Epithelial cell of proximal tubule (primary cell): ENCODE measurements around the gene POU3F3. TPM values are rescaled to one million over a fixed set of nuclear protein-coding genes. Genes with fewer than 3 reads are reported as not detected.

Source experiments
- DNase-seq: peaks from one replicate; pipeline ENCODE4 v3.0.0-alpha.2; 2011; ENCODE audit warnings: low read depth
- H3K4me3 ChIP-seq: 2 replicates; pipeline ENCODE4 v1.5.1; 2011; ENCODE audit warnings: low read depth, mild to moderate bottlenecking, low read length
- total RNA-seq: library from RNA; depleted of rRNA; stranded (reverse); fragments of >200 nt; gene quantifications from 2 replicates; pipeline ENCODE4 v1.2.3, GENCODE V29; 2015
- TF ChIP-seq, protein P1 (sequence below): conservative IDR thresholded peaks from 2 replicates; pipeline ENCODE4 v1.5.1; 2012; ENCODE audit warnings: low read depth, mild to moderate bottlenecking, low read length

POU3F3 gene
- total RNA-seq, 1 donor from 2014 or later = 34.0 TPM

DNA sequence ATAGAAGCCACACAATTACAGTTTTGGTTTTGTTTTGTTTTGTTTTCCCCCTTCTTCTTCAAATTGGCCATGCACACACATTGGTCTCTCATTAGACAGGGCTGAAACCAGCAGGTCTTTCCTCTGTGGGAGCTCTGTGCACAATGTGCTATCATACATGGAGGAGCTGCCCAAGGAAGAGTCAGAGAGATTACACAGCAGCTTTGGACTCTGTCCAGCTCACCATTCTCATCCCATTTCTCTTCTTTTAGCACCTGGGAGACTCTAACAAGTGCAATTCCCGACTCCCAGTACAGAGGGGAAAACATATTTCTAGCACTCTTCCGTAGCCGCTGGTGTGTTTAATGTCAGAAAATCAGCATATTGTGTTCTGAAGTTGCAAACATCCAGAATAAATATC is 29.4 kb downstream of the POU3F3 start:
- no peak overlapping the region for H3K4me3 ChIP-seq
- DNase-seq = no peak
- TF ChIP-seq, protein P1, sequence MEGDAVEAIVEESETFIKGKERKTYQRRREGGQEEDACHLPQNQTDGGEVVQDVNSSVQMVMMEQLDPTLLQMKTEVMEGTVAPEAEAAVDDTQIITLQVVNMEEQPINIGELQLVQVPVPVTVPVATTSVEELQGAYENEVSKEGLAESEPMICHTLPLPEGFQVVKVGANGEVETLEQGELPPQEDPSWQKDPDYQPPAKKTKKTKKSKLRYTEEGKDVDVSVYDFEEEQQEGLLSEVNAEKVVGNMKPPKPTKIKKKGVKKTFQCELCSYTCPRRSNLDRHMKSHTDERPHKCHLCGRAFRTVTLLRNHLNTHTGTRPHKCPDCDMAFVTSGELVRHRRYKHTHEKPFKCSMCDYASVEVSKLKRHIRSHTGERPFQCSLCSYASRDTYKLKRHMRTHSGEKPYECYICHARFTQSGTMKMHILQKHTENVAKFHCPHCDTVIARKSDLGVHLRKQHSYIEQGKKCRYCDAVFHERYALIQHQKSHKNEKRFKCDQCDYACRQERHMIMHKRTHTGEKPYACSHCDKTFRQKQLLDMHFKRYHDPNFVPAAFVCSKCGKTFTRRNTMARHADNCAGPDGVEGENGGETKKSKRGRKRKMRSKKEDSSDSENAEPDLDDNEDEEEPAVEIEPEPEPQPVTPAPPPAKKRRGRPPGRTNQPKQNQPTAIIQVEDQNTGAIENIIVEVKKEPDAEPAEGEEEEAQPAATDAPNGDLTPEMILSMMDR = no peak

DNA sequence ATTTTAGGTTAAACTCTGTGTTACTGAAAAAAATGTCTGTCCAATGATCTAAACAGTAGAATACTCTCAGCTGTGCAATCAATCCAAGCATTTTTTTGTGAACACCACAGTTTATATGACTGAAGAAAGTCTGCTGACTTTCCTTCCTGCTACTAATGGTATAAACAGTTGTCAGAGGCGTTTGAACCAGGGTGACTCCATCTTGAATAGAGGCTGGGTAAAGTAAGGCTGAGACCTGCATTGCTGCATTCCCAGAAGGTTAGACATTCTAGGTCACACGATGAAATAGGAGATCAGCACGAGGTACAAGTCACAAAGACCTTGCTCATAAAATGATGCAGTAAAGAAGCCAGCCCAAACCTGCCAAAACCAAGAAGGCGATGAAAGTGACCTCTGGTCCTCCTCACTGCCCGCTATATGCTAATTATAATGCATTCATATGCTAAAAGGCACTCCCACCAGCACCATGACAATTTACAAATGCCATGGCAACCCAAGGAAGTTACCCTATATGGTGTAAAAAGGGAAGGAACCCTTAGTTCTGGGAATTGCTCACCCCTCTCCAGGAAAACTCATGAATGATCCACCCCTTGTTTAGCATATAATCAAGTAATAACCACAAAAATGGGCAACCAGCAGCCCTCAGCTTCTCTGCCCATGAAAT is 31.3 kb downstream of the POU3F3 start:
- no peak for DNase-seq
- TF ChIP-seq, protein P1 = no peak
- H3K4me3 ChIP-seq = no peak overlapping the region

DNA sequence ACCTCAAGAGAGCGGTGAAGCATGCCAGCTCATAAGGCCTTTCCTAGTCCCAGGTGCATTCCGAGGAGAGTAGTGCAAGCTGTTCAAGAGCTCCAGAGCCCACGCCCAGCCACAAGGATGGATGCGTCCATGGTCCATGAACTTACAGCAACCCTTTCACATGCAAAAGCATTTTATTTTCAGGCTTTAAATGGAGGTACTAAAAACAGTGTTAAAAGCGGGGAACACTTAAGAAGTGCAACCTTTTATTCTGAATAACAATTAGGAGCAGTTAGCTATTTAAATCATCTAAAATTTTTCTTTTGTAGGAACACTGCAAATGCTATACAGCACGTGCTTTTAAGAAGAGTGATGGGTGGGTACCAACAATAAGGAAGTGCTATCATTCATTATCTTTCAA is 33.8 kb downstream of the POU3F3 start:
- TF ChIP-seq, protein P1 = no peak
- H3K4me3 ChIP-seq = no peak overlapping the region
- DNase-seq = no peak

DNA sequence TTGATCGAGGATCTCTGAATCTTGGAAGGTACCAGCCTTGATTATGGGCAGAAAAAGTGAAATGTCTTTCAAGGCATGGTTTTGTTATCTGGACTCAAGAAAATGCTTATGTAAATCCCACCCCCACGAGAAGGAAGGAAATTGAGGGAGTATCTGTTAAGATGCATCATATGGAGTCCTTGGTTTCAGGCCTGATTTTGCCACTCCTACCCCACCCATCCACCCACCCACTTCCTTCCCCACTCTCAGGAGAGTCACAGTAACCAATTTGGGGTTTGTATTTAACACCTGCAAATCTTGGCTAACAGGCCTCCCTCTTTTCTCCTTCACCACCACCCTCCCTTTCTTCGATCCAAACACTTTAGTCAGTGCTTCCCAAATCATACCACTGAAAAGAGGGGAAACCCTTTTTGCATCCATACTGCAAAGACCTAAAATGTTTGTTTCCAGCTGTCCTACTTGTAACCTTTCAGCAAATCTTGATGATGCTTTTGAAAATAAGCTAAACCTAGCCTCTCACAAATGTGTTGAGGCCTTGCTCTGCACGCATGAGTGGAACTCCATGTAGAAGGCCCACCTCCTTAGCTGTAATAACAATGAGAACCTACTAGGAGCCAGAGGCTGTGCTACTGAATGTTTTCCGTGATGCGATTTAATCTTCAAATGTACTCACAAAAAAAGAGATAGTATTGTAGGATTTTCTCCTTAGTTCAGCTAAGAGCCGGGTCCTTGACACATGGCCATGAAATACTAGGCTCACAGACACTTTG is 34.8 kb downstream of the POU3F3 start:
- H3K4me3 ChIP-seq = no peak overlapping the region
- TF ChIP-seq, protein P1 = no peak
- DNase-seq = no peak

DNA sequence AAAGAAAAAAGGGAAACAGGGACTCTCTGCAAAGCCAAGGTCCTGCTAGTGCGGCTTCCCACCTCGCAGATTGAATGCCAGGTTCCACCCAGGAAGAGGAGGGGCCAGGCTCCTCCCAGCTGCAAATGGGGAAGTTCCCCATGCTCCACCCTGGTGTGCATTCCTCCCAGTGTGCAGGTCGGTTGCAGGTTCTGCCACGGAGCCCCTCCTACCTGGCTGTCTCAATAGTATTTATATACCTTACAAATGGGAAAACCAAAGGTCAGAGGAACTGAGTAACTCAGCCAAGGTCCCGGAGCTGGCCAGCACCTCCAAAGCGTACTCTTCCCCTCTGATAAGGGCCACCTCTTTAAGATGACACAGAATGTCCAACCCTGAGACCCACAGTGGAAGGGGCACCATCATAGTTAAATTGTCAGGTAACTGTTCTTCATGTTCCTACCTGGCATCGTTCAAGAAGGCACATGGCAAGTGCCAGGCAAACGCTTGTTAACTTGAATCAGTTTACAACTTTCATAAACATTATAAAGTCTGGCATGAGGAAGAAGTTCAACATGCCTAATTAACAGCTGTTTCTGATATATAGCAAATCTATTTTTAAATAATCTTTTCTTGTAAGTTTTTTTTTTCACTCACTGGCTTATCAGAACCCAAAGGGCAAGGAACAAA is 35.5 kb downstream of the POU3F3 start:
- TF ChIP-seq, protein P1 = no peak
- peak overlapping the region; percentile 54 for H3K4me3 ChIP-seq
- no peak for DNase-seq

DNA sequence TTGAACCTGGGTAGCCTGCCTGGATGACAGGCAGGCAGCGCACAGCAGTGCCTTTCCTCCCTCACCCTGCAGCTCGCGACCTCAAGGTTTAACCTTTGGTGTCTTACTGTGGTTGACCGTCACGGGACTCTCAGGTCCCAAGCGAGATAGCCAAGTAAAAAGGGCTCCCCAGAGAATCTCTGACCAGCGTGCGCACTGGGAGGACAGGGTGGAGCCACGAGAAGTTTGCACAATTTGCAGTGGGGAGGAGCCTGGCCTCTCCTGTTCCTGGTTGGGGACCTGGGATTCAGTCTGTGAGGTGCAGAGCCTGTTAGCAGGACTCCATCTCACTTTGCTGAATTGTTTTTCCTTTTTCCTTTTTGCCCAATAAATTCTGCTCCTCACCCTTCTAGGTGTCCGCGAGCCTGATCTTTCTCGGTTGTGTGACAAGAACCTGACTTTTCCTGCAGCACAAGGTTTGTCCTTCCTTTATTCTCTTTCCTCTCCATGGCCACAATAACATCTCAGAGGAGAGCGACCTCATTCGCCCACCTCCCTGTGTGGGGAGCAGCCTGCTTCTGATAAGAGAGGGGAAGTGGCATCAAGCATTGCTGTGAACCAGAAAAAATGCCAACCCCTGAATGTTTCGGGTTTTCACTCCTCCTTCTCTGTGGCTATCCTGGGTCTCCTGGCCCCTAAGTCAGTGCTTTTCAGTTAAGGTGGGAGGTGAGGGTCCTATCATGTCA is 36.2 kb downstream of the POU3F3 start:
- DNase-seq = no peak
- peak overlapping the region; percentile 54 for H3K4me3 ChIP-seq
- TF ChIP-seq, protein P1 = no peak
